Measurements from ENCODE around the gene CFTR. TPM values are rescaled to one million over a fixed set of nuclear protein-coding genes. Genes with fewer than 3 reads are reported as not detected.

The CFTR gene
- total RNA-seq, 2 experiments from 2014 or later, result not detected

DNA sequence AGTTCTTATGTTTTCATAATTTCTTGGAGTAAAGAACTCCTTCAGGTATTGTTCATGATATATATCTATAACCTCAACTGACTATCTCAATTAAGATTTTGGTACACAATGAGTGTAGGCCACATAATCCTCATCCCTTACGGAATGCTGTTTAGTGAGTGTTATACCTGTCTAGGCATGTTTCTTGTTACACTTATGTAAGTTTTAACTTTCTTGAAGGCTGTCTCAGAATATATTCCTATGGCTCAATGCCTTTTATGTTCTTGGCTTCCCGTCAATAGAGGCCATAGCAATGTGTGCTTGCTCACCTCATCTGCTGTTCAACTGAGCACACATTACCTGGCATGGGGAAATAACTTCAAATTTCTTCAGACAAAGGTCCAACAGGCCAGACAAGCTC is 208.3 kb downstream of the CFTR start:
- DNase-seq (no peak), ATAC-seq (no peak)
- intact Hi-C loops (cut with micrococcal nuclease), result no loop called here
- ChIA-PET POLR2A (no interaction called here), CTCF (no interaction called here)
- no peaks in the 10 kb centered on the region for H3K36me3 Mint-ChIP-seq (ENCODE audit: low read depth)
- H3K4me3 Mint-ChIP-seq, result no peak overlapping the region
- no peaks in the 10 kb centered on the region for H3K9me3 Mint-ChIP-seq
- no peak overlapping the region for H3K27ac Mint-ChIP-seq
- TF ChIP-seq, protein P1, sequence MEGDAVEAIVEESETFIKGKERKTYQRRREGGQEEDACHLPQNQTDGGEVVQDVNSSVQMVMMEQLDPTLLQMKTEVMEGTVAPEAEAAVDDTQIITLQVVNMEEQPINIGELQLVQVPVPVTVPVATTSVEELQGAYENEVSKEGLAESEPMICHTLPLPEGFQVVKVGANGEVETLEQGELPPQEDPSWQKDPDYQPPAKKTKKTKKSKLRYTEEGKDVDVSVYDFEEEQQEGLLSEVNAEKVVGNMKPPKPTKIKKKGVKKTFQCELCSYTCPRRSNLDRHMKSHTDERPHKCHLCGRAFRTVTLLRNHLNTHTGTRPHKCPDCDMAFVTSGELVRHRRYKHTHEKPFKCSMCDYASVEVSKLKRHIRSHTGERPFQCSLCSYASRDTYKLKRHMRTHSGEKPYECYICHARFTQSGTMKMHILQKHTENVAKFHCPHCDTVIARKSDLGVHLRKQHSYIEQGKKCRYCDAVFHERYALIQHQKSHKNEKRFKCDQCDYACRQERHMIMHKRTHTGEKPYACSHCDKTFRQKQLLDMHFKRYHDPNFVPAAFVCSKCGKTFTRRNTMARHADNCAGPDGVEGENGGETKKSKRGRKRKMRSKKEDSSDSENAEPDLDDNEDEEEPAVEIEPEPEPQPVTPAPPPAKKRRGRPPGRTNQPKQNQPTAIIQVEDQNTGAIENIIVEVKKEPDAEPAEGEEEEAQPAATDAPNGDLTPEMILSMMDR (IDR thresholded peaks at IDR 0.05), result no peak
- no peaks in the 10 kb centered on the region for H3K4me1 Mint-ChIP-seq (ENCODE audit: low read depth)
- H3K27me3 Mint-ChIP-seq, result no peaks in the 10 kb centered on the region

DNA sequence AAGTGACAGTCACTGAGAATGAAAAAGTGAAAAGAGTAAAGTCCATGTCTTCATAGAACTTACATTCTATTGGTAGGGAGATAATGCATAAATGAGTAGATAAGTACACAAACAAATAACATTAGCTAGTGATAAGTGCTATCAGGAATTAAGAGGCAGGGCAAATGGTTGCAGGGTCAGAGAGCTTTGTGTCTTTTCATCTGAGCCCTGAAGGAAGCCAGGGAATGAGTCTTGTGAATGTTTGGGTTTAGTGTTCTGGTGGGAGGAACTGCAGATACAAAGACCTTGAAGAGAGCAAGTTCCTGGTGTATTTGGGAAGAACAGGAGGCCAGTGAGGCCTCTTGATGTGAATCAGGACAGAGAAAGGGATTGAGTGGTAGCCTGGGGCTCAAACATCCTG is 209.6 kb downstream of the CFTR start:
- no peaks in the 10 kb centered on the region for H3K4me1 Mint-ChIP-seq (ENCODE audit: low read depth)
- H3K27ac Mint-ChIP-seq, result no peak overlapping the region
- no peak overlapping the region for H3K4me3 Mint-ChIP-seq
- no peaks in the 10 kb centered on the region for H3K36me3 Mint-ChIP-seq (ENCODE audit: low read depth)
- ChIA-PET CTCF (no interaction called here), POLR2A (no interaction called here)
- no peaks in the 10 kb centered on the region for H3K27me3 Mint-ChIP-seq
- ATAC-seq, result no peak
- intact Hi-C loops (cut with micrococcal nuclease), result no loop called here
- H3K9me3 Mint-ChIP-seq, result no peaks in the 10 kb centered on the region
- TF ChIP-seq, protein P1 (IDR thresholded peaks at IDR 0.05), result no peak
- DNase-seq, result no peak

DNA sequence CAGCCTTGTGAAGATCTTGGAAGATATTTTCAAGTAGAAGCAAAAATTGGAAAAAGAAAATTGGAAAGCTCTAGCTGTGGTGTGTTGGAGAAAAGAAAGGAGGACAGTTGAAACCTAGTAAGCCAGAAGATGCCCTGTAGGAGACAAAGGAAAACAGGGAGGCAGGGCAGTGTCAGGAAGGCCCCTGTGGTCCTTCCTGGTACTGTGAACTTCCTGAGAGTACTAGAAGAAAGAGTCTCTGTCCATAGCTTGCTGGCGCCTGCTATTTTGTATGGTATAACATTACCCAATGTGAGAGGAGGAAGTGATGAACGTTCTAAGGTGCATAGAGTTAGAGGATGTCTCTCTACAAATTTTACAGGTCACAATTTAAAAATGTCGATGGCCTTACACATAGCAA is 210.3 kb downstream of the CFTR start:
- Mint-ChIP-seq H3K27me3 (no peaks in the 10 kb centered on the region), H3K9me3 (no peaks in the 10 kb centered on the region), H3K27ac (no peak overlapping the region), H3K36me3 (ENCODE audit: low read depth) (no peaks in the 10 kb centered on the region), H3K4me3 (no peak overlapping the region), H3K4me1 (ENCODE audit: low read depth) (no peaks in the 10 kb centered on the region)
- DNase-seq (no peak), ATAC-seq (no peak)
- ChIA-PET POLR2A (no interaction called here), CTCF (no interaction called here)
- TF ChIP-seq, protein P1 (IDR thresholded peaks at IDR 0.05), result no peak
- intact Hi-C loops (cut with micrococcal nuclease), result no loop called here

DNA sequence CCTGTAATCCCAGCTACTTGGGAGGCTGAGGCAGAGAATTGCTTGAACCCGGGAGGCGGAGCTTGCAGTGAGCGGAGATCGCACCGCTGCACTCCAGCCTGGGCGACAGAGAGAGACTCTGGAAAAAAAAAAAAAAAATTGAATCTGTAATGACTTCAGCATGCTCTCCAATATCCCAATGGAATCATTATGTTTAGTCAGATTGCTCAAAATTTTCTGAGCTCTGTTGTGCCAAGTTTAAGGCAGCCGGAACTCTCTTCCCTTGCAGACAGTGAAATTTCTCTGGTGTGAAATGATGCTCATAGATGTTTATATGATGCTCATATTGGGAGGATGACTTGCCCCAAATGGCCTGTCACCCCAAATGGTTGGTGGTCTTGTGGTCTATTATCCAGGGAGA is 212.5 kb downstream of the CFTR start:
- ChIA-PET POLR2A (no interaction called here), CTCF (no interaction called here)
- DNase-seq, result no peak
- Mint-ChIP-seq H3K36me3 (ENCODE audit: low read depth) (no peaks in the 10 kb centered on the region), H3K27ac (no peak overlapping the region), H3K27me3 (no peaks in the 10 kb centered on the region), H3K9me3 (no peaks in the 10 kb centered on the region), H3K4me1 (ENCODE audit: low read depth) (no peaks in the 10 kb centered on the region), H3K4me3 (no peak overlapping the region)
- TF ChIP-seq, protein P1 (IDR thresholded peaks at IDR 0.05), result no peak
- intact Hi-C loops (cut with micrococcal nuclease), result no loop called here
- ATAC-seq, result no peak

DNA sequence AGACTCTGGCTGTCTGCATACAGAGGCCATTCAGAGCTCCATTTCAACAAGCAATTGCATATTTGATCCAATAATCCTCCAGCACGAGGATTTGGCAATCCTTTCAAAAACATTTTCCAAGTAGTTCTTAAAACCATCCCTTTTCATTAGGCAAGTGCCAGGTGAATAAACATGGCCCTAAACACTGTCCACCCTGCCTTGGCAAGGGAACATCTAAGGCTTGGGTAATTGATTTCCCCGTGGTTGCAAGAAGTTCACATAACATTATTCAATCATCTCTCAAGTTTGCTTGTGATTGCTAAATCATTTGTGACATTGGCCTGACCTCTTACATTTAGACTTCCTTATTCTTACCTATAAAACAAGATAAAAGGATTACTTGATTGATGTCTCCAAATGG is 218.2 kb downstream of the CFTR start:
- Mint-ChIP-seq H3K36me3 (ENCODE audit: low read depth) (no peaks in the 10 kb centered on the region), H3K4me3 (no peak overlapping the region), H3K4me1 (ENCODE audit: low read depth) (no peaks in the 10 kb centered on the region), H3K27me3 (no peaks in the 10 kb centered on the region), H3K27ac (no peak overlapping the region), H3K9me3 (no peaks in the 10 kb centered on the region)
- CTCF ChIA-PET, result no interaction called here
- POLR2A ChIA-PET, result no interaction called here
- ATAC-seq (no peak), DNase-seq (no peak)
- TF ChIP-seq, protein P1 (IDR thresholded peaks at IDR 0.05), result no peak
- intact Hi-C loops (cut with micrococcal nuclease), result no loop called here

Measured in activated CD8-positive, alpha-beta T cell treated with anti-CD3 and anti-CD28 coated beads for 36 hours (primary cell).